IPS DF 6.9 (cell line): ENCODE data around the gene ALX1.

ENCODE experiments used
- DNase-seq: peaks from one replicate; pipeline ENCODE4 v3.0.0-alpha.2; 2013; ENCODE audit warnings: low read depth, low spot score
- H3K27ac ChIP-seq: one replicate; pipeline ENCODE4 v1.5.1; 2013; ENCODE audit warnings: low read length, control low read depth
- H3K27me3 ChIP-seq: 2 replicates; pipeline ENCODE4 v1.6.1; 2013; ENCODE audit warnings: mild to moderate bottlenecking, low read length; ENCODE audit not compliant: control insufficient read depth, insufficient read depth
- H3K36me3 ChIP-seq: 2 replicates; pipeline ENCODE4 v1.6.1; 2013; ENCODE audit warnings: low read length; ENCODE audit not compliant: control insufficient read depth, insufficient read depth
- H3K4me1 ChIP-seq: 2 replicates; pipeline ENCODE4 v1.6.1; 2013; ENCODE audit warnings: low read length; ENCODE audit not compliant: control insufficient read depth, insufficient read depth
- H3K4me3 ChIP-seq: 2 replicates; pipeline ENCODE4 v1.5.1; 2013; ENCODE audit warnings: mild to moderate bottlenecking, low read length
- H3K9me3 ChIP-seq: 2 replicates; pipeline ENCODE4 v1.6.1; 2013; ENCODE audit warnings: low read length, inconsistent platforms; ENCODE audit not compliant: control insufficient read depth, insufficient read depth
- WGBS: extraction: QIAGEN DNeasy Blood & Tissue Kit; methylation state at CpG from one replicate; pipeline ENCODE4 v1.1.7; 2013; ENCODE audit warnings: mixed read lengths, missing lambda C conversion rate; ENCODE audit not compliant: insufficient read length, insufficient coverage; 5-methylcytosine and 5-hydroxymethylcytosine counted together

Gene ALX1

DNA sequence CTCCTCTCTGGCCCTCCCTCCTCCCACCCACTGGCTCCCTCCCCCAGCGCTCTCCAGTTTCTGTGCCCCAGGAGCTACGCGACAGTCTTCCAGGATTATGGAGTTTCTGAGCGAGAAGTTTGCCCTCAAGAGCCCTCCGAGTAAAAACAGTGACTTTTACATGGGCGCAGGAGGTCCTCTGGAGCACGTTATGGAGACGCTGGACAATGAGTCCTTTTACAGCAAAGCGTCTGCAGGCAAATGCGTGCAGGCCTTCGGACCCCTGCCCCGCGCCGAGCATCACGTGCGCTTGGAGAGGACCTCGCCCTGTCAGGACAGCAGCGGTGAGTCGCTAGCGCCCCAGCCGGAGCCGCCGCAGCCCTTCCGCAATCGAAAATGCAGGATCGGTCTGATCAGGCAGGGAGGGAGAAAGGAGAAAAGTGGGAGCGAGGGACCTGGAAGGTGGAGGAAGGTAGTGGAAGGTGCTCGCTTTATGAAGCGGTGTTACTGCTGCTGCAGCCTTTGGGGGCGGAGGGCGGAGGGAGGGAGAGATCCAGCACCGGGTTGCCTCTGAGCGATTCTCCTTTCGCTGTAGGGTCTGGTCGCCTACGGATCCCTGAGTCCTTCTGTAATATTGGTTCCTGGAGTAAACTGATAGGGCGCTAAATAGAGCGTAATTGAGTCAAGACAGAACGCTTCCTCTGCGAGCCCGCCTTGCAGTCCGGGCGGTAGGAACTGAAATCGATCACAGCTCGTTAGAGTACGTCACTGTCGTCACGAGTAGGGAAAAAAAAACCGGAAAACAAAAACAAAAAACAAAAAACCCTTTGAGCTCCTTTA lies at the start of gene ALX1:
Gene ALX1, plus strand, starts transcription at position 56 of the 819 bp plus-strand sequence. Its CDS starts 42 bp downstream, at position 98.
- Histone ChIP-seq H3K9me3 (no peaks in the 10 kb centered on the region), H3K27ac (no peak within 1 kb of the TSS), H3K27me3 (peaks cover 34% of the 10 kb centered on the region), H3K36me3 (no peaks in the 10 kb centered on the region), H3K4me3 (peak within 1 kb of the TSS; percentile 64), H3K4me1 (peaks cover 5% of the 10 kb centered on the region)
- no CpG with 5 or more reads among the region's 49 CpGs for WGBS
- no peak for DNase-seq

DNA sequence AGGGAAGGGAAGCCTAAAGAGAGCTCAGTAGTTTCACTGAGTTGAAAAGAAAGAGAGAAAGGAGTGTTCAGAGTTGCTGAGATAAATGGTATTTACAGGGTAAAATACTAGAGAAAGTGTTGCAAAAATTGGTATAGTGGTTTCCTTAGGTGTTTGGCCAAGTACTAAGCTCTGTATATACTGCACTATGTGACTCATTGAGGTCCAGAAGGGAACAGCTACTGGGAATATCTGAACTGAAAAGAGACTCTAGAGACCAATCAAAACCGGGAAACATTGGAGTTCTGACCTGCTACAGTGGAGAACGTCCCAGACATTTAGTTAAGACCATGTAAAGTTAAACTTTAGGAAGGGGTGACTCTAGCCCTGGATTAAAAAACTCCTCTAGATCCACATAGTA lies 42.7 kb upstream of the ALX1 start:
- Histone ChIP-seq H3K36me3 (no peaks in the 10 kb centered on the region), H3K27me3 (no peaks in the 10 kb centered on the region), H3K4me3 (no peak overlapping the region), H3K4me1 (no peaks in the 10 kb centered on the region), H3K9me3 (no peaks in the 10 kb centered on the region), H3K27ac (no peak overlapping the region)
- WGBS, result no CpG with 5 or more reads among the region's 2 CpGs
- no peak for DNase-seq

DNA sequence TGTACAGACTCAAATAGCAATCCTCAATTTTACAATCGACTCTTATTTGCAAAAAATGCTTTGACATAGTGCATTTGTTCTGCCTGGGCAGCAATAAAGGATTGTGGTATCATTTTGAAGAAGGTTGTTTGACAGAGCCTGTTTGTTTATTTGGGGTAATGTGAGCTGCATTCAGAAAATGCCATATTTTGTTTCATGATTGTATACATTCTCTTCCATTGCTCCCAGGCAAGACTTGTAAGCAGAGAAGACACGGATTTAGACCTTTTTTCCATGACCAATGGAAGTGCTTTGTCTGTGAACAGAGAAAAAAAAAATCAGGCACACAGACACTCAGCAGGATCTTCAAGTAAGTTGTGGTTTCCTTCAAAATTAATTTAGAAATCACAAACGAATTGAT lies 35.5 kb upstream of the ALX1 start:
- Histone ChIP-seq H3K4me3 (no peak overlapping the region), H3K27me3 (no peaks in the 10 kb centered on the region), H3K27ac (no peak overlapping the region), H3K36me3 (no peaks in the 10 kb centered on the region), H3K9me3 (no peaks in the 10 kb centered on the region), H3K4me1 (no peaks in the 10 kb centered on the region)
- DNase-seq, result no peak
- WGBS, result no CpG with 5 or more reads among the region's 3 CpGs

GRCh38 chr12:85253853-85254252 lies 26.2 kb upstream of the ALX1 start:
- no peaks in the 10 kb centered on the region for H3K36me3 ChIP-seq
- H3K4me1 ChIP-seq, result no peaks in the 10 kb centered on the region
- no peaks in the 10 kb centered on the region for H3K9me3 ChIP-seq
- H3K27ac ChIP-seq, result no peak overlapping the region
- WGBS, result no CpG with 5 or more reads among the region's 4 CpGs
- H3K4me3 ChIP-seq, result no peak overlapping the region
- H3K27me3 ChIP-seq, result no peaks in the 10 kb centered on the region
- no peak for DNase-seq

DNA sequence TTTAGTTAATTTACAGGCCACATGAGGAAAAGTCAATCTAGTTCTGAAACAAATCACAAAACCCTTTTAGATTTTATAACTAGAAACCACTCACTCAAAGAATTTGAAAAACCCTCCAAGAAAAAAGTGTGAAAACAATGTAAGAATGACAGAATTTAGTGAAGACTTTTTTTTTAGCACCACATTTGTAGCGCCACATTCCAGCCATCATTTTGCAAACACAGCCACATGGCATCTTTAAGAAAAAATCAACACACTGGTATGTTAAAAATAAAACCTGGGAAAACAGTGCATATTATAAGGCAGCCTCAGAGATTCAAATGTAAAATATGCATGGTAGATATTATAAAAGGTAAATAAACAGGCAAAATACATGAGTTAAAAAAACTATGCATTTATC lies 22.3 kb upstream of the ALX1 start:
- no peaks in the 10 kb centered on the region for H3K36me3 ChIP-seq
- no peaks in the 10 kb centered on the region for H3K27me3 ChIP-seq
- no peaks in the 10 kb centered on the region for H3K4me1 ChIP-seq
- no peaks in the 10 kb centered on the region for H3K9me3 ChIP-seq
- WGBS, result no CpG with 5 or more reads among the region's 1 CpG
- H3K4me3 ChIP-seq, result no peak overlapping the region
- DNase-seq, result no peak
- H3K27ac ChIP-seq, result no peak overlapping the region

DNA sequence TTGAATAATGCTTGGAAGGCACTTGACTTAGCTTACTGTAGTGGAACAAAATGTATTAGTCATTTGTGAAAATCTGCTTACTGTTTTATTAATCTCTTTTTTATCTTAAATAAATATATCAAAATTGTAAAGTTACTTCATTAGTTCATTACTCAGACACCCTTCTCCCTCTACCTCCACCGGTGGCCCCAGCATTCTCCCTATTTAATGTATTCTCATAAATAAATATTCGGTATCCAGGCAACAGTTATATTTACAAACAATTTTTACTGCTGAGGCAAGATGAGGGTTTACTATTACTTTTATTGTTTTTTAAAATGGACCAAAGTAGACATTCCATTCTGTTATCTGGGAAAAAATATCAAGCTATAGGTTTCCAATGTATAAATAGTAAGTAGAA lies 19.6 kb upstream of the ALX1 start:
- WGBS, result no CpG with 5 or more reads among the region's 2 CpGs
- Histone ChIP-seq H3K4me1 (no peaks in the 10 kb centered on the region), H3K4me3 (no peak overlapping the region), H3K36me3 (no peaks in the 10 kb centered on the region), H3K27ac (no peak overlapping the region), H3K9me3 (no peaks in the 10 kb centered on the region), H3K27me3 (no peaks in the 10 kb centered on the region)
- DNase-seq, result no peak

DNA sequence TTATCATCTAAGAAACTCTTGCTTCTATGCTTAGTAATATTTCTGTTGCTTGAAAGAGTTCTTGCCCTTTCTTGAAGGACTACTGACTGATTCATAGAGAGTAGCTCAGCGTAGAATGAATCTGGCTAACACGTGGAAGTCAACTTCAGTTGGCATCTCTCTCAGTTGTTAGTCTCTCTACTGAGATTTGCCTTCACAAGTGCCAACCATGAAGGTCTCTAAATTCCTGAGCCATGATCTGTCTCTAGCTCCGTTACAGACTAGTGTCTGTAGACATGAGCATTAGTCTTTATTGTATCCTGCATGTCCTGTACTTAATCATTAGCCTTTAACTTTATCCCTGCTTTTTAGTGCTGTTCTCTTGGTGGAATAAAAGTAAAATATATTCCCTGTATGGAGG lies 19.1 kb upstream of the ALX1 start:
- no peak for DNase-seq
- H3K27me3 ChIP-seq, result no peaks in the 10 kb centered on the region
- H3K27ac ChIP-seq, result no peak overlapping the region
- no CpG with 5 or more reads among the region's 3 CpGs for WGBS
- H3K4me3 ChIP-seq, result no peak overlapping the region
- H3K36me3 ChIP-seq, result no peaks in the 10 kb centered on the region
- H3K9me3 ChIP-seq, result no peaks in the 10 kb centered on the region
- no peaks in the 10 kb centered on the region for H3K4me1 ChIP-seq

DNA sequence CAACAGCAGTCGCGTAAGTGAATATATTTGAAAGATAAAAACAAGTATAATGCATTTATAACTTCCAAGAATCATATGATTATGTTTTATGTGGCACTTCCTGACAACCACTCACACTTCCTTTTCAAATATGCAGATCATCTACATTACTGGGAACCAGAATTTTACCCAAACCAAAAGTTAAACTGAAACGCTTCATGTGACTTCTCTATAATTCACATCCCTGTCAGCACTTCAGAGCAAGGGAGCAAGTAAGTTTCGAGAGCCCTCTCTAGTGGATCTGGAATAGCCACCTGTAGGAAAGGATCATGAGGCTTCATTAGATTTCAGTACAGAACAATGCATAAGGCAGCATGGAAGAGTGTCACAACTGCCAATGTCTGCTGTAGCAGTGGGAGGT lies 13.7 kb upstream of the ALX1 start:
- no peak for DNase-seq
- Histone ChIP-seq H3K27ac (no peak overlapping the region), H3K36me3 (no peaks in the 10 kb centered on the region), H3K27me3 (no peaks in the 10 kb centered on the region), H3K4me1 (no peaks in the 10 kb centered on the region), H3K4me3 (no peak overlapping the region), H3K9me3 (no peaks in the 10 kb centered on the region)
- WGBS, result no CpG with 5 or more reads among the region's 4 CpGs

- peaks cover 48% of the 10 kb centered on the region for H3K27me3 ChIP-seq
These were observed 6.4 kb upstream of the ALX1 start for GRCh38 chr12:85273381-85274314.

GRCh38 chr12:85274315-85274651 lies 5.7 kb upstream of the ALX1 start:
- no peak for DNase-seq
- Histone ChIP-seq H3K27me3 (peaks cover 54% of the 10 kb centered on the region), H3K4me3 (no peak overlapping the region), H3K36me3 (no peaks in the 10 kb centered on the region), H3K9me3 (no peaks in the 10 kb centered on the region), H3K27ac (no peak overlapping the region), H3K4me1 (peaks cover 5% of the 10 kb centered on the region)
- WGBS, result no CpG with 5 or more reads among the region's 8 CpGs

More at GRCh38 chr12:85273381-85274314, 6.4 kb upstream of the ALX1 start:
- Histone ChIP-seq H3K36me3 (no peaks in the 10 kb centered on the region), H3K9me3 (no peaks in the 10 kb centered on the region), H3K4me3 (peak overlapping the region; percentile 20; the same call in 1 of the 2 replicates), H3K27ac (no peak overlapping the region), H3K4me1 (peaks cover 4% of the 10 kb centered on the region)
- no peak for DNase-seq
- no CpG with 5 or more reads among the region's 37 CpGs for WGBS
